ENCODE measurements around the gene MAN2B2.

The MAN2B2 gene

GRCh38 chr4:6606465-6607235 is 31.7 kb downstream of the MAN2B2 start:
- TF ChIP-seq, protein P1, sequence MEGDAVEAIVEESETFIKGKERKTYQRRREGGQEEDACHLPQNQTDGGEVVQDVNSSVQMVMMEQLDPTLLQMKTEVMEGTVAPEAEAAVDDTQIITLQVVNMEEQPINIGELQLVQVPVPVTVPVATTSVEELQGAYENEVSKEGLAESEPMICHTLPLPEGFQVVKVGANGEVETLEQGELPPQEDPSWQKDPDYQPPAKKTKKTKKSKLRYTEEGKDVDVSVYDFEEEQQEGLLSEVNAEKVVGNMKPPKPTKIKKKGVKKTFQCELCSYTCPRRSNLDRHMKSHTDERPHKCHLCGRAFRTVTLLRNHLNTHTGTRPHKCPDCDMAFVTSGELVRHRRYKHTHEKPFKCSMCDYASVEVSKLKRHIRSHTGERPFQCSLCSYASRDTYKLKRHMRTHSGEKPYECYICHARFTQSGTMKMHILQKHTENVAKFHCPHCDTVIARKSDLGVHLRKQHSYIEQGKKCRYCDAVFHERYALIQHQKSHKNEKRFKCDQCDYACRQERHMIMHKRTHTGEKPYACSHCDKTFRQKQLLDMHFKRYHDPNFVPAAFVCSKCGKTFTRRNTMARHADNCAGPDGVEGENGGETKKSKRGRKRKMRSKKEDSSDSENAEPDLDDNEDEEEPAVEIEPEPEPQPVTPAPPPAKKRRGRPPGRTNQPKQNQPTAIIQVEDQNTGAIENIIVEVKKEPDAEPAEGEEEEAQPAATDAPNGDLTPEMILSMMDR (IDR thresholded peaks at IDR 0.05; ENCODE audit: low read depth, low read length, missing control alignments) = no peak
- DNase-seq (ENCODE audit: low read depth) = no peak
- no peak overlapping the region for H3K4me3 ChIP-seq (ENCODE audit: low read depth, low read length)

DNA sequence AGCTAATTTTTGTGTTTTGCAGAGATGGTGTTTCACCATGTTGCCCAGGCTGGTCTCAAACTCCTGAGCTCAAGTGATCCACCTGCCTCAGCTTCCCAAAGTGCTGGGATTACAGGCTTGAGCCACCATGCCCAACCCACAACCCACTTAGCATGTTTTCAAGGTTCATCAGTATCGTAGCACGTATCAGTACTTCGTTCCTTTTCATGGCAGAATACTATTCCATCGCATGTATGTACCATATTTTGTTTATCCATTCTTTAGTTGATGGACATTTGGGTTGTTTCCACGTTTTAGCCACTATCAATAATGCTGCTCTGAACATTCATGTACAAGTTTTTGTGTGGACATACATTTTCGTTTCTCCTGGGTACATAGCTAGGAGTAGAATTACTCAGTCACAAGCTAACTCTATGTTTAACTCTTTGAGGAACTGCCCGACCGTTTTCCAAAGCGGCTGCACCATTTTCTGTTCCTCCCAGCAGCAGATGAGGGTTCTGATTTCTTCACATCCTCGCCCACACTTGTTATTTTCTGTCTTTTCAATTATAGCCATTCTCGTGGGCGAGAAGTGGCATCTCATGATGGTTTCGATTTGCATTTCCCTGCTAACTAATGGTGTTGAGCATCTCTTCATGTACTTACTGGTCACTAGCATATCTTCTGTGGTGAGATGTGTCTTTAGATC is 32.5 kb downstream of the MAN2B2 start:
- TF ChIP-seq, protein P1 (IDR thresholded peaks at IDR 0.05; ENCODE audit: low read depth, low read length, missing control alignments) = no peak
- DNase-seq (ENCODE audit: low read depth) = no peak

DNA sequence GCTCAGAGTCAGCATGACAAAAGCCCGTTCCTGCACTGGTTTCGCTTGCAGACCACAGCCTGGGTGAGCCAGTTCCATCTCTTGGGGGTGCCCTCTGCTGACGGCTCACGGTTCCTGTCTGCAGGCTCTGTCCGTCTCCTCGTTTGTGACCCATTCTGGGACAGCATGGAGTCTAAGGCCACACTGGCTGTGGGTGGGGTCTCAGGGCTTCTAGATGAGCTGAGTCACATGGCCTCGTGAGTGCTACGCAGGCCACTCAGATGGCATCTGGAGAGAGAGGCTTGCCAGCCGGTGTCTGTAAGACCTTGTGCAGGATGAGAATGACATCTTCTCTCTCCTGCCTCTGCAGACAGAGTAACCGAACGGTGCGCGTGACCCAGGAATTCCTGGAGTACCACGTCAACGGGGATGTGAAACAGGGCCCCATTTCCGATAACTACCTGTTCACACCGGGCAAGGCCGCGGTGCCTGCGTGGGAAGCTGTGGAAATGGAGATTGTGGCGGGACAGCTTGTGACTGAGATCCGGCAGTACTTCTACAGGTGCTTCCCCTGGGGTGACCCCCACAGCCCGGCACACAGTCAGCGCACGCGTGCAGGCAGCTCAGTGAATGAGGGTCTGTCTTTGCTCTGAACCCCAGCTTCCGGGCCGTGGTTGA is 33.9 kb downstream of the MAN2B2 start:
- no peak overlapping the region for H3K4me3 ChIP-seq (ENCODE audit: low read depth, low read length)
- TF ChIP-seq, protein P1 (IDR thresholded peaks at IDR 0.05; ENCODE audit: low read depth, low read length, missing control alignments) = no peak
- DNase-seq (ENCODE audit: low read depth) = no peak

More for the DNA sequence above, 32.5 kb downstream of the MAN2B2 start:
- no peak overlapping the region for H3K4me3 ChIP-seq (ENCODE audit: low read depth, low read length)

DNA sequence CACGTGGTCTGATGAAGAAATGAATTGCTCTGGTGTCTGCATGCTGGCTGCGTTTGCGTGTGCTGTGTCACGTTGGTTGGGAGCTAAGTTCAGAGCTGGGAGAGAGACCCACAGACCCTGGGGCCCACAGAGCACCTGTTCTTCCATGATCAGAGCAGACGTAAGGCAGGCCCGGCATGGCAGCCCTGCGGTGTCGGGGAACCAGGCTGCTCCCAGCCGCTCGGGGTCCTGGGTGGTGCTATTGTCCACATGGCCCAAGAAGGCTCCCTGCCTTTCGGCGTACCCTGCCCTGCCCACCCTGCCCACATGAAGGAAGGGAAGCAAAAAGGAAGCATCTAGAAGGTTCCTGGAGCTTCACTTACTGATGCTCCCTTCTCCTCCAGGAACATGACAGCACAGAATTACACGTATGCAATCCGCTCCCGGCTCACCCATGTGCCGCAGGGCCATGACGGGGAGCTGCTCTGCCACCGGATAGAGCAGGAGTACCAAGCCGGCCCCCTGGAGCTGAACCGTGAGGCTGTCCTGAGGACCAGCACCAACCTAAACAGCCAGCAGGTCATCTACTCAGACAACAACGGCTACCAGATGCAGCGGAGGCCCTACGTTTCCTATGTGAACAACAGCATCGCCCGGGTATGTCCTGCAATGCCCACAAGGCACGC is 34.6 kb downstream of the MAN2B2 start:
- no peak for DNase-seq (ENCODE audit: low read depth)
- H3K4me3 ChIP-seq (ENCODE audit: low read depth, low read length) = no peak overlapping the region
- TF ChIP-seq, protein P1 (IDR thresholded peaks at IDR 0.05; ENCODE audit: low read depth, low read length, missing control alignments) = no peak

DNA sequence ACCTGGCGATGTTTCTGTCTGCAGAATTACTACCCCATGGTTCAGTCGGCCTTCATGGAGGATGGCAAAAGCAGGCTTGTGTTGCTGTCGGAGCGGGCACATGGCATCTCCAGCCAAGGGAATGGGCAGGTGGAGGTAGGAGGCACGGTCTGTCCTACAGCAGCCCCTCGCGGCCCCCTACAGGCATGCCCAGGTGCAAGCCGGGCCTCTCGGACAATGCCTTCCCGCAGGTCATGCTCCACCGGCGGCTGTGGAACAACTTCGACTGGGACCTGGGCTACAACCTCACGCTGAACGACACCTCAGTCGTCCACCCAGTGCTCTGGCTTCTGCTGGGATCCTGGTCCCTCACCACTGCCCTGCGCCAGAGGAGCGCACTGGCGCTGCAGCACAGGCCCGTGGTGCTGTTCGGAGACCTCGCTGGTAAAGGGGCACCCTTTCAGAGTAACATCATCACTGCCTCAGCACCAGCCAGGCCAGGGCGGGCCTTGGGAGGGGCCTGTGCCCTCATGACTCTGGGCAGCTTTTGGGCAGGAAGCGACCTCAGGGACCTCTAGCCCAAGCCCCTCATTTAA is 36.0 kb downstream of the MAN2B2 start:
- DNase-seq (ENCODE audit: low read depth) = no peak
- no peak overlapping the region for H3K4me3 ChIP-seq (ENCODE audit: low read depth, low read length)
- TF ChIP-seq, protein P1 (IDR thresholded peaks at IDR 0.05; ENCODE audit: low read depth, low read length, missing control alignments) = no peak

DNA sequence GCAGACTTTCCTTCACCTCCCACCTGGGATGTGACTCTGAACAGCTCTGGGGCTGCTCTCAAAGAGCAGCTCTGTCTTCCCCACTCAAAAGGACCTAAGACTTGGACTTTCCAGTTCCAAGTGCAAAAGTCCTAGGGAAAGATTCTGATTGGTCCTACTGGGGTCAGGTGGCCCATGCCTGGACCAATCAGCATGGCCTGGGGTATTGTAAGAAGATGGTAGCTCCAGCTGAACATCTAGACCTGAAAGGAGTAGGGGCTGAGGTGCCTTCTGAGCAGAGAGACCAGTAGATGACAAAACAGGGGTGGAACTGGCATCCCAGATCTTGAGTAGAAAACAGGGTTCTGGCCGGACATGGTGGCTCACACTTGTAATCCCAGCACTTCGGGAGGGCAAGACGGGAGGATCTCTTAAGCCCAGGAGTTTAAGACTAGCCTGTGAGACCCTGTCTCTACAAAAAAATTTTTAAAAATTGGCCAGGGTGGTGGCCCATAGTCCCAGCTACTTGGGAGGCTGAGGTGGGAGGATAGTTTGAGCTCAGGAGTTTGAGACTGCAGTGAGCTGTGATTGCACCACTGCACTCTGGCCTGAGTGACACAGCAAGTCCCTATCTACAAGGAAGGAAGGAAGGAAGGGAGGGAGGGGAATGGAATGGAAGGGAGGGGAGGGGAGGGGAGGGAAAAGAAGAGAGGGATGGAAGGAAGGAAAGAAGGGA is 38.1 kb downstream of the MAN2B2 start:
- TF ChIP-seq, protein P1 (IDR thresholded peaks at IDR 0.05; ENCODE audit: low read depth, low read length, missing control alignments) = no peak
- H3K4me3 ChIP-seq (ENCODE audit: low read depth, low read length) = no peak overlapping the region
- no peak for DNase-seq (ENCODE audit: low read depth)

Data from GM12864 (cell line).